ENCODE data around the gene CPNE2. TPM values are rescaled to one million over a fixed set of nuclear protein-coding genes. Genes with fewer than 3 reads are reported as not detected.
A peak's percentile ranks its signal among the peaks of the same experiment; 100 is the strongest.

CPNE2 gene
- total and polyA plus RNA-seq, 2 of the 8 experiments (the other 6 are each of a cell fraction or from before 2014, with no cell fraction given), result 10.6 to 39.5 TPM

GRCh38 chr16:57062329-57062728 lies 30.1 kb upstream of the CPNE2 start:
- Histone ChIP-seq H3K79me2 (ENCODE audit: control insufficient read depth in 1 of 2, insufficient read depth in 2 of 2, low read length in 2 of 2) (no peaks in the 10 kb centered on the region), H3K9ac (replicated peaks in 1 of 4; ENCODE audit: extremely low read depth in 1 of 4, low read depth in 3 of 4, low read length in 3 of 4) (no peak overlapping the region), H3K4me3 (ENCODE audit: extremely low read depth in 1 of 4, insufficient read depth in 2 of 4, low read depth in 3 of 4, low read length in 4 of 4) (no peak overlapping the region), H2BK20ac (ENCODE audit: low read length) (no peak overlapping the region), H3K18ac (ENCODE audit: extremely low read depth, low read length) (no peak overlapping the region), H2BK5ac (ENCODE audit: low read depth, low read length) (no peak overlapping the region), H2AK5ac (ENCODE audit: low read depth, low read length) (no peak overlapping the region), H2BK12ac (ENCODE audit: low read depth, low read length) (no peak overlapping the region), H4K91ac (replicated peaks; ENCODE audit: insufficient read length, low read length) (no peak overlapping the region), H4K5ac (ENCODE audit: insufficient read length, low read depth, low read length) (no peak overlapping the region), H3K14ac (ENCODE audit: insufficient read length) (no peak overlapping the region), H2BK120ac (replicated peaks; ENCODE audit: low read depth, low read length) (no peak overlapping the region), H3K4me2 (ENCODE audit: insufficient read depth in 1 of 2, low read depth in 2 of 2, low read length in 2 of 2) (no peak overlapping the region), H3K27me3 (replicated peaks in 1 of 4; ENCODE audit: control insufficient read depth in 3 of 4, extremely low read depth in 1 of 4, insufficient read depth in 3 of 4, low read length in 3 of 4) (no peaks in the 10 kb centered on the region), H3K23me2 (ENCODE audit: low read depth, low read length) (peaks cover 7% of the 10 kb centered on the region; the same call in 1 of the 2 replicates), H3K9me3 (ENCODE audit: insufficient read depth in 2 of 2, low read depth in 1 of 2, low read length in 1 of 2) (no peaks in the 10 kb centered on the region), H4K8ac (ENCODE audit: extremely low read depth, insufficient read depth, low read length) (no peak overlapping the region), H3K36me3 (ENCODE audit: control insufficient read depth in 2 of 4, insufficient read depth in 4 of 4, low read length in 3 of 4) (no peaks in the 10 kb centered on the region), H4K20me1 (replicated peaks in 1 of 2; ENCODE audit: control insufficient read depth in 1 of 2, insufficient read depth in 2 of 2, low read length in 2 of 2) (peaks cover 2 to 4% of the 10 kb centered on the region in 2 experiments), H3K56ac (replicated peaks; ENCODE audit: insufficient read length, low read depth, low read length) (no peak overlapping the region), H3K23ac (ENCODE audit: insufficient read length) (no peak overlapping the region), H3K4ac (replicated peaks; ENCODE audit: insufficient read length, low read depth, low read length) (peak overlapping the region; percentile 69), H2AFZ (ENCODE audit: low read length) (no peak overlapping the region), H3K27ac (ENCODE audit: low read depth, low read length) (no peak overlapping the region), H3K79me1 (ENCODE audit: low read depth, low read length) (no peaks in the 10 kb centered on the region), H3K4me1 (replicated peaks in 1 of 4; ENCODE audit: control insufficient read depth in 3 of 4, insufficient read depth in 4 of 4, low read length in 3 of 4) (peaks cover 0 to 4% (median 2%) of the 10 kb centered on the region in 4 experiments; a peak in 2 of 7 replicates), H2BK15ac (ENCODE audit: low read length) (no peak overlapping the region)
- 91% methylated on average over 8 of the region's 8 CpGs; no CpG with 5 or more reads in 1 of the 2 experiments for WGBS, 2 experiments (ENCODE audit: extremely low coverage in 1 of 2, insufficient coverage in 1 of 2, insufficient read length in 1 of 2, insufficient replicate concordance in 2 of 2, low coverage in 1 of 2, low lambda C conversion rate in 2 of 2, missing lambda C conversion rate in 1 of 2)
- FAIRE-seq (no peak), DNase-seq (ENCODE audit: low read depth in 1 of 2, low spot score in 2 of 2) (no peak)
- POLR2A ChIA-PET (ENCODE audit: partially characterized antibody), result no interaction called here
- CTCF ChIA-PET (ENCODE audit: partially characterized antibody), result interaction anchor here (1.7 to 2.2 kb wide), 2 partner anchors 17 to 21 kb away, joined by 4 to 13 read pairs; no protein-coding TSS in a partner anchor
- TF ChIP-seq SP4 (IDR thresholded peaks at IDR 0.05; ENCODE audit: low read length), result no peak
- TF ChIP-seq CHD2 (IDR thresholded peaks at IDR 0.05; ENCODE audit: low read length), result no peak
- TF ChIP-seq RAD21 (IDR thresholded peaks at IDR 0.05 in 1 of 2, conservative IDR thresholded peaks at IDR 0.05 in 1 of 2; ENCODE audit: low read depth in 2 of 2, low read length in 2 of 2), result no peak
- TF ChIP-seq CBX5 (IDR thresholded peaks at IDR 0.05; ENCODE audit: low read depth, low read length), result no peak
- no peak for TF ChIP-seq EZH2 (IDR thresholded peaks at IDR 0.05; ENCODE audit: low read depth, low read length, severe bottlenecking)
- no peak for TF ChIP-seq HDAC2 (IDR thresholded peaks at IDR 0.05; ENCODE audit: borderline replicate concordance in 1 of 2, low read depth in 2 of 2, low read length in 2 of 2)
- TF ChIP-seq HDAC6 (IDR thresholded peaks at IDR 0.05; ENCODE audit: low read depth, low read length), result no peak
- no peak for TF ChIP-seq GTF2F1 (IDR thresholded peaks at IDR 0.05; ENCODE audit: borderline replicate concordance, low read depth, low read length)
- TF ChIP-seq EGR1 (IDR thresholded peaks at IDR 0.05; ENCODE audit: borderline replicate concordance, low read depth, low read length), result no peak
- TF ChIP-seq SP1 (IDR thresholded peaks at IDR 0.05; ENCODE audit: low read depth, low read length), result no peak
- no peak for TF ChIP-seq NRF1 (IDR thresholded peaks at IDR 0.05; ENCODE audit: low read depth, low read length)
- TF ChIP-seq SP2 (IDR thresholded peaks at IDR 0.05; ENCODE audit: low read length), result no peak
- TF ChIP-seq KDM1A (IDR thresholded peaks at IDR 0.05; ENCODE audit: borderline replicate concordance, low read length), result no peak
- TF ChIP-seq POLR2AphosphoS5 (IDR thresholded peaks at IDR 0.05; ENCODE audit: low read depth, low read length), result no peak
- no peak for TF ChIP-seq CTBP2 (IDR thresholded peaks at IDR 0.05; ENCODE audit: borderline replicate concordance, insufficient read depth, insufficient read length, low read length)
